K562 (cell line): ENCODE data around the gene CCSER1. TPM values are rescaled to one million over a fixed set of nuclear protein-coding genes. Genes with fewer than 3 reads are reported as not detected.

ENCODE experiments used
- ATAC-seq: fragments of 200-7000 bp; cut with Tn5 transposase; 3 replicates; pipeline ENCODE4 v1.9.1; 2020; ENCODE audit warnings: moderate library complexity
- BruUV-seq: library from RNA; stranded (reverse); fragments of 400-500 nt; replicated peaks from 2 replicates; lab custom pipeline; 2021; lab: Mats Ljungman, UMichigan
- CTCF ChIA-PET: fragments of 300-600 bp; formaldehyde crosslinking; extraction: SDS; loops from one replicate; lab custom pipeline; 2021; ENCODE audit warnings: low intra/inter-chr PET ratio; lab: Yijun Ruan, JAX
- POLR2A ChIA-PET: fragments of 300-600, 350-650 bp; sonication (Branson Sonifier 250); formaldehyde crosslinking; extraction: SDS; loops from one replicate; lab custom pipeline; 2021; ENCODE audit warnings: antibody characterized with exemption, inconsistent platforms; lab: Yijun Ruan, JAX
- DNase-seq, 4 experiments: peaks; one replicate each; pipeline versions ENCODE4 v3.0.0 to v3.0.0-alpha.2; 2011 to 2018; ENCODE audit warnings: low spot score in 3 of 4, mixed read lengths in 3 of 4; ENCODE audit errors: extremely low read depth in 1 of 4
- FAIRE-seq: peaks from 2 replicates; lab custom pipeline; 2011; peaks lifted over from hg19 to GRCh38; lab: Jason Lieb, UNC
- H2AFZ ChIP-seq: 2 replicates; pipeline ENCODE4 v1.6.0; 2011; ENCODE audit warnings: low read depth, low read length, control low read depth, inconsistent platforms
- H3K27ac ChIP-seq: fragments of 200-600 bp; 3 replicates; pipeline ENCODE4 v1.8.0; 2011; ENCODE audit warnings: low read depth, mild to moderate bottlenecking, control low read depth, inconsistent platforms, low read length, moderate library complexity, mixed read lengths; ENCODE audit errors: extremely low read depth
- H3K27me3 ChIP-seq, 2 experiments: fragments of 300-600 bp in 1 of 2; 2 replicates in 1 of 2; 3 replicates in 1 of 2; pipeline versions ENCODE4 v1.6.0 to v1.8.0; 2011; ENCODE audit warnings: inconsistent platforms in 2 of 2, low read length in 2 of 2, mild to moderate bottlenecking in 1 of 2, mixed read lengths in 1 of 2, moderate library complexity in 1 of 2; ENCODE audit not compliant: control insufficient read depth in 2 of 2, insufficient read depth in 2 of 2
- H3K36me3 ChIP-seq: fragments of 300-600 bp; 3 replicates; pipeline ENCODE4 v1.8.0; 2011; ENCODE audit warnings: mild to moderate bottlenecking, low read length, inconsistent platforms; ENCODE audit not compliant: control insufficient read depth, insufficient read depth
- H3K4me1 ChIP-seq, 2 experiments: fragments of 200-600 bp in 1 of 2; replicated peaks in 1 of 2; 2 replicates in 1 of 2; 3 replicates in 1 of 2; pipeline versions ENCODE4 v1.5.1 to v1.8.0; 2011; ENCODE audit warnings: inconsistent platforms in 2 of 2, low read length in 2 of 2, mild to moderate bottlenecking in 1 of 2, mixed read lengths in 1 of 2, moderate library complexity in 1 of 2; ENCODE audit not compliant: control insufficient read depth in 2 of 2, insufficient read depth in 2 of 2
- H3K4me2 ChIP-seq: 2 replicates; pipeline ENCODE4 v1.6.1; 2011; ENCODE audit warnings: low read length, control low read depth, inconsistent platforms, mixed read lengths; ENCODE audit not compliant: insufficient read depth
- H3K4me3 ChIP-seq: fragments of 200-600 bp; sonication (generic), shearing (Covaris generic); 2 replicates; pipeline ENCODE4 v1.5.1; 2016; ENCODE audit warnings: control low read depth, inconsistent platforms
- H3K79me2 ChIP-seq: fragments of 200-600 bp; 3 replicates; pipeline ENCODE4 v1.8.0; 2011; ENCODE audit warnings: low read length, inconsistent platforms; ENCODE audit not compliant: control insufficient read depth, insufficient read depth
- H3K9ac ChIP-seq, 2 experiments: 2 replicates each; pipeline versions ENCODE4 v1.6.0 to v1.6.1; 2011; ENCODE audit warnings: low read depth in 2 of 2, low read length in 2 of 2, control low read depth in 1 of 2, inconsistent platforms in 1 of 2, mild to moderate bottlenecking in 1 of 2, mixed read lengths in 1 of 2; ENCODE audit not compliant: insufficient read depth in 1 of 2
- H3K9me1 ChIP-seq: one replicate; pipeline ENCODE4 v1.6.0; 2011; ENCODE audit warnings: inconsistent platforms, mild to moderate bottlenecking, low read length, moderate library complexity; ENCODE audit not compliant: control insufficient read depth, insufficient read depth
- H3K9me3 ChIP-seq: replicated peaks from 2 replicates; pipeline ENCODE4 v1.5.1; 2011; ENCODE audit warnings: low read depth, low read length, inconsistent platforms; ENCODE audit not compliant: control insufficient read depth, insufficient read depth
- H4K20me1 ChIP-seq: replicated peaks from 2 replicates; pipeline ENCODE4 v1.6.1; 2011; ENCODE audit warnings: low read length, inconsistent platforms, mixed read lengths; ENCODE audit not compliant: control insufficient read depth, insufficient read depth
- ARHGAP35 ChIP-seq: fragments of 450-650 bp; IDR thresholded peaks from 2 replicates; pipeline ENCODE4 v1.6.1; 2018; ENCODE audit not compliant: partially characterized antibody
- DNMT1 ChIP-seq: fragments of 450-650 bp; IDR thresholded peaks from 2 replicates; pipeline ENCODE4 v1.6.1; 2016; ENCODE audit warnings: antibody characterized with exemption, mild to moderate bottlenecking
- GATAD2B ChIP-seq: fragments of 450-650 bp; IDR thresholded peaks from 2 replicates; pipeline ENCODE4 v1.6.1; 2017; ENCODE audit warnings: mild to moderate bottlenecking, borderline replicate concordance
- MED1 ChIP-seq: sonication (generic); formaldehyde crosslinking; IDR thresholded peaks from 2 replicates; pipeline ENCODE4 v1.8.1; 2023; ENCODE audit warnings: missing genetic modification reagents, borderline replicate concordance
- NFIC ChIP-seq: fragments of 450-650 bp; IDR thresholded peaks from 2 replicates; pipeline ENCODE4 v1.6.1; 2017; ENCODE audit warnings: mild to moderate bottlenecking, inconsistent platforms
- RAD51 ChIP-seq: fragments of 450-650 bp; IDR thresholded peaks from 2 replicates; pipeline ENCODE4 v1.7.1; 2016; ENCODE audit warnings: low read depth, mild to moderate bottlenecking, borderline replicate concordance
- RFX5 ChIP-seq: IDR thresholded peaks from 2 replicates; pipeline ENCODE4 v1.6.1; 2011; ENCODE audit warnings: low read depth, mild to moderate bottlenecking, improper control_type of control experiment, low read length
- SIX5 ChIP-seq, 2 experiments: IDR thresholded peaks; 2 replicates each; pipeline ENCODE4 v1.6.1; 2011; ENCODE audit warnings: low read length in 2 of 2, borderline replicate concordance in 1 of 2, low read depth in 1 of 2, mild to moderate bottlenecking in 1 of 2, moderate library complexity in 1 of 2; ENCODE audit not compliant: insufficient read depth in 1 of 2
- SOX6 ChIP-seq: fragments of 450-650 bp; IDR thresholded peaks from 2 replicates; pipeline ENCODE4 v1.6.1; 2014; ENCODE audit warnings: mild to moderate bottlenecking
- TBL1XR1 ChIP-seq, 2 experiments: IDR thresholded peaks; 2 replicates each; pipeline ENCODE4 v1.6.1; 2012; ENCODE audit warnings: improper control_type of control experiment in 2 of 2, low read length in 2 of 2, mild to moderate bottlenecking in 1 of 2
- ZFP30 ChIP-seq: fragments of 250-450 bp; sonication (Bioruptor Pico); IDR thresholded peaks from 2 replicates; pipeline ENCODE4 v1.8.0; 2022; ENCODE audit warnings: moderate library complexity, mild to moderate bottlenecking, inconsistent platforms, borderline replicate concordance
- ZKSCAN8 ChIP-seq: fragments of 200-800 bp; sonication (Bioruptor generic); IDR thresholded peaks from 2 replicates; pipeline ENCODE4 v1.6.1; 2016; ENCODE audit warnings: missing genetic modification characterization, missing compliant biosample characterization
- ZNF12 ChIP-seq: sonication (generic); formaldehyde crosslinking; IDR thresholded peaks from 2 replicates; pipeline ENCODE4 v1.4.0; 2020; ENCODE audit warnings: mild to moderate bottlenecking, missing genetic modification reagents
- ZNF174 ChIP-seq: fragments of 250-450 bp; sonication (Bioruptor Pico); IDR thresholded peaks from 2 replicates; pipeline ENCODE4 v1.4.0; 2020; ENCODE audit warnings: mild to moderate bottlenecking
- ZNF232 ChIP-seq: sonication (generic); formaldehyde crosslinking; IDR thresholded peaks from 2 replicates; pipeline ENCODE4 v1.8.0; 2022; ENCODE audit warnings: mild to moderate bottlenecking, missing genetic modification reagents
- ZNF561 ChIP-seq: fragments of 450-650 bp; formaldehyde crosslinking; conservative IDR thresholded peaks from 2 replicates; pipeline ENCODE4 v1.4.0; 2020; ENCODE audit warnings: mild to moderate bottlenecking, moderate library complexity
- ZNF764 ChIP-seq: fragments of 250-450 bp; sonication (Bioruptor Pico); IDR thresholded peaks from 2 replicates; pipeline ENCODE4 v1.4.0; 2020; ENCODE audit warnings: low read depth, mild to moderate bottlenecking, moderate library complexity
- WGBS: fragments of 100-300 bp; shearing (Covaris generic); methylation state at CpG from one replicate; pipeline ENCODE4 v1.1.6; 2016; ENCODE audit warnings: low coverage, mixed read lengths; ENCODE audit not compliant: insufficient coverage; ENCODE audit errors: missing lambda C conversion rate; 5-methylcytosine and 5-hydroxymethylcytosine counted together
- in situ Hi-C: fragments of 300-500 bp; cut with MboI; formaldehyde crosslinking; loops from 4 replicates; pipeline ENCODE4 v1.15.0; 2018; ENCODE audit warnings: inconsistent platforms, mixed read lengths
- intact Hi-C: fragments of 100-400 bp; cut with micrococcal nuclease; formaldehyde crosslinking; loops from 2 replicates; pipeline ENCODE4 v1.14.2; 2022
- polyA plus RNA-seq, 8 experiments: library from polyadenylated mRNA; depleted of rRNA in 4 of 8; stranded (reverse) in 5 of 8; unstranded in 3 of 8; fragments of >200 nt; fragmentation: Nextera tagmentation in 2 of 8; fragmentation: Illumina TruSeq in 1 of 8; extraction: Ambion mirVana in 2 of 8; extraction: Trizol in 1 of 8; gene quantifications; 2 replicates each; pipeline versions ENCODE4 v1.2.1 to v1.2.3, GENCODE V29; 2011 to 2014; ENCODE audit warnings: inconsistent platforms in 1 of 8, missing spikeins in 1 of 8
- total RNA-seq, 7 experiments: library from RNA; depleted of rRNA in 6 of 7; stranded (reverse); fragments of >200 nt in 6 of 7; fragmentation: Illumina TruSeq in 2 of 7; extraction: Trizol in 2 of 7; gene quantifications; 2 replicates each; pipeline versions ENCODE4 v1.2.1 to v1.2.3, GENCODE V29; 2011 to 2021; ENCODE audit warnings: low replicate concordance in 1 of 7
- TF ChIP-seq, protein P1 (sequence below): sonication (generic); formaldehyde crosslinking; IDR thresholded peaks from 2 replicates; pipeline ENCODE4 v1.8.0; 2022; ENCODE audit warnings: missing genetic modification reagents, mild to moderate bottlenecking, borderline replicate concordance

Gene CCSER1
- total and polyA plus RNA-seq, 9 of the 15 experiments (the other 6 are each of a cell fraction or from before 2014, with no cell fraction given): not detected

DNA sequence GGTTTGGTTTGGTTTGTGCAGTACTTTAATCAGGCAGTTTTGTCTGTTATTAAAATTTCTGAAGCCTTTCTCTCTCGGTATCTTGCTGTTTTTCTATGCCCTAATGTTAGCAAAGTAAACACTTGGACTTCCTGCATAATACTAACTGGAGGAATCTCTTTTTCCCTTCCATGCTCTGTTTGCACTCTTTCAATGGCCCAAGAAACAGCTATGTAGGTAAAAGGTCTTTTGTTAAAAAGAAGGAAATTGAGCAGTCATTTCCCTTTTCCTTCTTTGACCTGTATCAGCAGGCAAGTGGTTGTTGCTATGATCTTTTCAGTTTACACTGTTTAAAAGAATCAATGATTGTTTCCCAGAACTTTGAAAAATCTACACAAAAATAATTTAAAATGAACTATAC is 82.7 kb downstream of the CCSER1 start (continued):
- TF ChIP-seq SIX5 (IDR thresholded peaks at IDR 0.05; ENCODE audit: borderline replicate concordance in 1 of 2, insufficient read depth in 1 of 2, low read depth in 1 of 2, low read length in 2 of 2) (no peak), MED1 (no peak)

DNA sequence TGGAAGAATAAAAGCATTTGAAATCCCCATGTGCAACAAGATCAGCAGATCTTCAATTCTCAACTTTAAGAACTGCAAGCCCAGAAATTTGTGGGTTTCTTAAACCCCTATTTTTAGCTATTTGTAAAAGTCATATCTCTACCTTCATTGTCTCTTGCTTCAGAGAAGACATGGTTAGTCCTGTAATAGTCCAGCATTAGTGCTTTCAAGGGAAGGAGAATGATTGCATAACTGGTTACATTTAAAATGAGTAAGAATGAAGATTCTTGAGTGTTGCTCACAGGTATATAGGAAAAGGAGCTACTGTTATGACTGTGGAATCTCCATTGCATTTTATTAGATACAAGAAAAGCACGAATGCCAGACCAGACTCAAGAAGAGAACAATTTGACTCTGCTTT is 84.0 kb downstream of the CCSER1 start:
- TF ChIP-seq ARHGAP35 (no peak), GATAD2B (no peak), ZNF561 (CRISPR knock-in tag) (no peak)

DNA sequence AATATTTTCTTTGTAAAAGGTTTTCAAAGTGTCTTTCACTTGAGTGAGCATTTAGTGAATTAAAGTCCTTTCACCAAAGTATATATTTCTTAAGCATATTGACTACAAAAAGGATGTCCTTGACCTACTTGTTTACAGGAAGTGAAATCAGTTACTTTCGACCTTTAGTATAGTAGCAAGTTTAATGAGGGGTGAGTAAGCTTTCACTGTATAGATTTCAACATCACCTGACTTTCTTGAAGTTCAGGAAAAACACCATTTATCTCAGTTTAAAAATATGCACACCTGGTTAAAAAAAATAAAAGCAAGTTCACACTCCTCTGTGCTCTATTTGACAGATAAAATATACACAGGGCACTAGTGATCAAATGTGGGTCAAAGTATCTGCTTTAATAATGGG is 88.1 kb downstream of the CCSER1 start:
- Histone ChIP-seq H3K27me3 (no peaks in the 10 kb centered on the region), H4K20me1 (no peaks in the 10 kb centered on the region), H3K36me3 (no peaks in the 10 kb centered on the region), H3K9me3 (no peaks in the 10 kb centered on the region), H3K4me2 (no peak overlapping the region), H3K9ac (no peak overlapping the region), H3K79me2 (no peaks in the 10 kb centered on the region), H3K27ac (no peak overlapping the region), H3K9me1 (no peaks in the 10 kb centered on the region), H3K4me3 (no peak overlapping the region), H3K4me1 (no peaks in the 10 kb centered on the region), H2AFZ (no peak overlapping the region)
- POLR2A ChIA-PET: no interaction called here
- DNase-seq (no peak), ATAC-seq (no peak), FAIRE-seq (no peak)
- CTCF ChIA-PET: no interaction called here
- in situ Hi-C loops (no loop called here), intact Hi-C loops (no loop called here)
- BruUV-seq: no TSS peak
- 0% methylated on average over 1 of the region's 1 CpG for WGBS
- no peak for TF ChIP-seq ZNF764 (CRISPR knock-in tag)
- no peak for TF ChIP-seq ZNF232 (CRISPR knock-in tag)
- TF ChIP-seq ZKSCAN8 (CRISPR knock-in tag): no peak
- no peak for TF ChIP-seq DNMT1
- no peak for TF ChIP-seq ZNF174 (CRISPR knock-in tag)
- TF ChIP-seq, protein P1, sequence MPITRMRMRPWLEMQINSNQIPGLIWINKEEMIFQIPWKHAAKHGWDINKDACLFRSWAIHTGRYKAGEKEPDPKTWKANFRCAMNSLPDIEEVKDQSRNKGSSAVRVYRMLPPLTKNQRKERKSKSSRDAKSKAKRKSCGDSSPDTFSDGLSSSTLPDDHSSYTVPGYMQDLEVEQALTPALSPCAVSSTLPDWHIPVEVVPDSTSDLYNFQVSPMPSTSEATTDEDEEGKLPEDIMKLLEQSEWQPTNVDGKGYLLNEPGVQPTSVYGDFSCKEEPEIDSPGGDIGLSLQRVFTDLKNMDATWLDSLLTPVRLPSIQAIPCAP: no peak
- no peak for TF ChIP-seq TBL1XR1 (IDR thresholded peaks at IDR 0.05; ENCODE audit: low read length in 2 of 2)
- TF ChIP-seq ZFP30 (CRISPR knock-in tag): no peak
- TF ChIP-seq NFIC: no peak
- no peak for TF ChIP-seq ZNF12 (CRISPR knock-in tag)
- no peak for TF ChIP-seq RAD51
- no peak for TF ChIP-seq SOX6
- no peak for TF ChIP-seq RFX5

More for the DNA sequence above, 84.0 kb downstream of the CCSER1 start:
- Histone ChIP-seq H3K27ac (no peak overlapping the region), H3K27me3 (no peaks in the 10 kb centered on the region), H3K79me2 (no peaks in the 10 kb centered on the region), H2AFZ (no peak overlapping the region), H3K9me1 (no peaks in the 10 kb centered on the region), H3K4me2 (no peak overlapping the region), H3K9me3 (no peaks in the 10 kb centered on the region), H3K4me3 (no peak overlapping the region), H3K36me3 (no peaks in the 10 kb centered on the region), H4K20me1 (no peaks in the 10 kb centered on the region), H3K4me1 (no peaks in the 10 kb centered on the region), H3K9ac (no peak overlapping the region)
- POLR2A ChIA-PET: no interaction called here
- 0% methylated on average over 1 of the region's 1 CpG for whole genome bisulfite sequencing
- no peak for FAIRE-seq
- ATAC-seq: no peak
- BruUV-seq: no TSS peak
- no peak for DNase-seq
- CTCF ChIA-PET: no interaction called here
- intact Hi-C loops: no loop called here
- in situ Hi-C loops: no loop called here
